Heart left ventricle (tissue), 16 donors: ENCODE data around the gene SLC2A5. TPM values are rescaled to one million over a fixed set of nuclear protein-coding genes. Genes with fewer than 3 reads are reported as not detected.

Experiments used
- ATAC-seq, 4 donors: fragments of 200-7000 bp; cut with Tn5 transposase; one replicate each; pipeline ENCODE4 v1.9.1; 2020 to 2022; ENCODE audit warnings: moderate library complexity in 4 of 4, mild to moderate bottlenecking in 3 of 4, moderate number of reproducible peaks in 1 of 4
- DNase-seq, 5 donors: peaks; one replicate each; pipeline ENCODE4 v3.0.0-alpha.2; 2020
- H3K27ac ChIP-seq, 12 donors: fragments of 200-600 bp; sonication (generic) in 4 of 12; one replicate each; pipeline versions ENCODE4 v1.5.0 to v1.8.0; 2016 to 2022; ENCODE audit warnings: mild to moderate bottlenecking in 2 of 12
- H3K27me3 ChIP-seq, 9 donors: fragments of 200-600 bp; sonication (generic) in 2 of 9; one replicate each; pipeline versions ENCODE4 v1.5.1 to v1.8.0; 2016 to 2022; ENCODE audit warnings: mild to moderate bottlenecking in 3 of 9
- H3K36me3 ChIP-seq, 9 donors: fragments of 200-600 bp; sonication (generic) in 2 of 9; one replicate each; pipeline versions ENCODE4 v1.5.0 to v1.8.0; 2018 to 2022; ENCODE audit warnings: mild to moderate bottlenecking in 2 of 9
- H3K4me1 ChIP-seq, 12 donors: fragments of 200-600 bp; sonication (generic) in 4 of 12; one replicate each; pipeline versions ENCODE4 v1.5.0 to v1.8.0; 2016 to 2022; ENCODE audit warnings: mild to moderate bottlenecking in 3 of 12
- H3K4me3 ChIP-seq, 12 donors: fragments of 200-600 bp; sonication (generic) in 4 of 12; one replicate each; pipeline versions ENCODE4 v1.5.0 to v1.8.0; 2017 to 2022; ENCODE audit warnings: mild to moderate bottlenecking in 9 of 12, moderate library complexity in 4 of 12
- H3K9me3 ChIP-seq, 12 donors: fragments of 200-600 bp; sonication (generic) in 4 of 12; one replicate each; pipeline versions ENCODE4 v1.5.0 to v1.8.0; 2016 to 2022; ENCODE audit warnings: mild to moderate bottlenecking in 1 of 12
- CTCF ChIP-seq, 12 donors: fragments of 200-600 bp; sonication (generic) in 4 of 12; IDR thresholded peaks; one replicate each; pipeline versions ENCODE4 v1.5.0 to v1.8.0; 2018 to 2022; ENCODE audit warnings: antibody characterized with exemption in 12 of 12, mild to moderate bottlenecking in 5 of 12
- POLR2A ChIP-seq, 2 donors: fragments of 450-650 bp; IDR thresholded peaks; one replicate each; pipeline ENCODE4 v1.6.1; 2017; ENCODE audit warnings: antibody characterized with exemption in 2 of 2, mild to moderate bottlenecking in 2 of 2, moderate library complexity in 2 of 2
- WGBS, 4 donors: extraction: QIAGEN DNeasy Blood & Tissue Kit in 2 of 4; methylation state at CpG; one replicate each; pipeline versions ENCODE4 v1.1.5 to v1.1.7; 2013 to 2018; 5-methylcytosine and 5-hydroxymethylcytosine counted together
- intact Hi-C, 10 donors: fragments of 100-400 bp; cut with DNase I; formaldehyde crosslinking; loops; one replicate each; pipeline versions ENCODE4 v1.11.1 to v1.14.2; 2022
- polyA plus RNA-seq, 2 donors: library from polyadenylated mRNA; stranded (reverse); fragments of 200-250 nt; gene quantifications; one replicate each; pipeline ENCODE4 v1.2.3, GENCODE V29; 2013
- total RNA-seq, 9 donors: library from RNA; depleted of rRNA in 2 of 9; stranded (reverse); fragments of >200 nt in 2 of 9; fragmentation: NEBNext Ultra II Directional in 3 of 9; extraction: Animal tissue kit (Norgen Biotek cat#: 25700) in 3 of 9; gene quantifications; one replicate each; pipeline versions ENCODE4 v1.1.0 to v1.2.4, GENCODE V29; 2016 to 2023
- donor health status: ischemic (EF 13 %, LVEDD 7.1; RV severe dilation, severe dysfunction).
- donor health status: healthy with polysubstance abuse.
- donor health status: DM: no; HTN: yes; CAD: no.
- donor health status: DM: no; HTN: no; CAD: no.
- donor health status: ischemic (EF 25% LVEDD 6.9; RV normal size, moderate dysfunction).
- donor health status: ischemic (EF 25% LVEDD 5.7; RV mildly dilated, moderate dysfunction).
- donor health status: healthy.
- donor health status: DM: yes; HTN: yes; CAD: no.
- donor health status: ischemic (EF 35%, LVEDD 5.7; RV mildly dilated, moderate dysfunction).
- donor health status: nonischemic (EF 11% LVEDD 7.7; RV severe dilation, severe dysfunction).
- donor health status: DM: yes; HTN: yes; CAD: no.
- donor health status: PGD.
- donor health status: ischemic (EF 29% LVEDD 5.4; RV normal size, mild dysfunction).
- donor health status: nonischemic (EF 23%, LVEDD 6.1; RV moderate dilation, normal function).

Gene SLC2A5
- total and polyA plus RNA-seq, 11 donors = 0.86 to 15.8 (median 2.3) TPM

DNA sequence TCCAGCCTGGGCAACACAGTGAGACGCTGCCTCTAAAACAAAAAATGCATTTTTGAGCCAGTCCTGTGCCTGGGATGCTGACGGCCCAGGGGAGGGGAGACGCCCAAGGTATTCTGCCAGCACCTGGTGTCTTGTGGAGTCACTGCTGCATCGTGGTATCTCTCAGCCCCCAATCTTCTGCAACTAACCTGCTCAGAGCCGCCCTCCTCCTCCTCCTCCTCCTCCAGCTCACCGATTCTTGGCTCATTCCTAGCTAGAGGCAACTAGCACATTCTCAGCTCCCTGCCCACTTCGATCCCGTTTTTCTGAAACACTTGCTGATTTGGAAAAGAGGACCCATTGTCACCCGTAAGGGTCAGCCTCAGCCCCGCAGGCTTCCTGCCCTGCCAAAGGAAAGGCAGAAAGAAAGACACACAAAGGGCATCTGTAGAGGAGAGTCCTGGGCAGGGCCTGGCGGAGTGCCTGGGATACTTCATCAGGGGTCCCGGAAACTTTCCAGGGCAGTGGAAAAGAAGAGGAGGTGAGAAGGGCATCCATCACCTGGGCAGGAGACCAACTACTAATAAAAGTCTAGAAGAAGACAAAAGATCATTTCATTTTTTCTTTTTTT lies 38.7 kb upstream of the SLC2A5 start:
- H3K4me1 ChIP-seq = peaks cover 0 to 23% (median 6%) of the 10 kb centered on the region in 12 donors
- DNase-seq (no peak), ATAC-seq (peak in 2 of 4 donors; percentile 24 to 31)
- intact Hi-C loops = loop anchor here in 2 of 10 donors (10.0 kb wide), 1 partner anchor 193 kb away; no protein-coding TSS in a partner anchor
- H3K27me3 ChIP-seq = no peaks in the 10 kb centered on the region
- no peaks in the 10 kb centered on the region for H3K9me3 ChIP-seq
- H3K27ac ChIP-seq = peak overlapping the region in 1 of 12 donors; percentile 33
- TF ChIP-seq CTCF (IDR thresholded peaks at IDR 0.05) = no peak
- TF ChIP-seq POLR2A (IDR thresholded peaks at IDR 0.05) = no peak
- 78 to 85% (median 82%) methylated on average over 12 of the region's 12 CpGs for WGBS, 4 donors
- peaks cover 0 to 56% (median 15%) of the 10 kb centered on the region in 9 donors for H3K36me3 ChIP-seq
- H3K4me3 ChIP-seq = no peak overlapping the region

- DNase-seq (no peak), ATAC-seq (no peak)
- 17 to 41% (median 22%) methylated on average over 4 of the region's 4 CpGs for WGBS, 4 donors
- Histone ChIP-seq H3K27me3 (no peaks in the 10 kb centered on the region), H3K4me1 (peaks cover 0 to 23% (median 6%) of the 10 kb centered on the region in 12 donors), H3K4me3 (no peak overlapping the region), H3K9me3 (no peaks in the 10 kb centered on the region), H3K27ac (no peak overlapping the region), H3K36me3 (peaks cover 0 to 66% (median 25%) of the 10 kb centered on the region in 9 donors)
- TF ChIP-seq POLR2A (IDR thresholded peaks at IDR 0.05) (no peak), CTCF (IDR thresholded peaks at IDR 0.05) (no peak)
- intact Hi-C loops = loop anchor here in 2 of 10 donors (10.0 kb wide), 1 partner anchor 192 kb away; no protein-coding TSS in a partner anchor
These were observed 37.7 kb upstream of the SLC2A5 start for GRCh38 chr1:9107136-9107535.

- no peak for TF ChIP-seq CTCF (IDR thresholded peaks at IDR 0.05)
- no peak for TF ChIP-seq POLR2A (IDR thresholded peaks at IDR 0.05)
- H3K27ac ChIP-seq = no peak overlapping the region
- no peaks in the 10 kb centered on the region for H3K27me3 ChIP-seq
- H3K4me1 ChIP-seq = peaks cover 0 to 23% (median 6%) of the 10 kb centered on the region in 12 donors
- WGBS, 4 donors = 91 to 94% (median 93%) methylated on average over 14 of the region's 14 CpGs
- intact Hi-C loops = loop anchor here in 2 of 10 donors (10.0 kb wide), 1 partner anchor 191 kb away; no protein-coding TSS in a partner anchor
- no peaks in the 10 kb centered on the region for H3K9me3 ChIP-seq
- H3K36me3 ChIP-seq = peaks cover 0 to 68% (median 29%) of the 10 kb centered on the region in 9 donors
- no peak overlapping the region for H3K4me3 ChIP-seq
- ATAC-seq (no peak), DNase-seq (no peak)
These were observed 36.9 kb upstream of the SLC2A5 start for GRCh38 chr1:9106286-9106685.

GRCh38 chr1:9105336-9105867 lies 36.0 kb upstream of the SLC2A5 start:
- Histone ChIP-seq H3K9me3 (no peaks in the 10 kb centered on the region), H3K27ac (no peak overlapping the region), H3K36me3 (peaks cover 0 to 63% (median 29%) of the 10 kb centered on the region in 9 donors), H3K27me3 (no peaks in the 10 kb centered on the region), H3K4me3 (no peak overlapping the region), H3K4me1 (peaks cover 0 to 14% (median 3%) of the 10 kb centered on the region in 12 donors)
- WGBS, 4 donors = 91 to 94% (median 93%) methylated on average over 16 to 22 of the region's 22 CpGs
- ATAC-seq (peak in 2 of 4 donors; percentile 3 to 14), DNase-seq (no peak)
- intact Hi-C loops = loop anchor here in 2 of 10 donors (10.0 kb wide), 1 partner anchor 191 kb away; no protein-coding TSS in a partner anchor
- TF ChIP-seq CTCF (IDR thresholded peaks at IDR 0.05) = no peak
- TF ChIP-seq POLR2A (IDR thresholded peaks at IDR 0.05) = no peak
